Measurements from ENCODE around the gene GSTO1. TPM values are rescaled to one million over a fixed set of nuclear protein-coding genes. Genes with fewer than 3 reads are reported as not detected.
"Not testable (repeated sequence)": the region's sequence is repeated elsewhere in the genome, so short reads cannot be mapped to it uniquely, and the experiment has no call there.

The GSTO1 gene
- total RNA-seq, 1 donor from 2014 or later: 39.9 TPM

DNA sequence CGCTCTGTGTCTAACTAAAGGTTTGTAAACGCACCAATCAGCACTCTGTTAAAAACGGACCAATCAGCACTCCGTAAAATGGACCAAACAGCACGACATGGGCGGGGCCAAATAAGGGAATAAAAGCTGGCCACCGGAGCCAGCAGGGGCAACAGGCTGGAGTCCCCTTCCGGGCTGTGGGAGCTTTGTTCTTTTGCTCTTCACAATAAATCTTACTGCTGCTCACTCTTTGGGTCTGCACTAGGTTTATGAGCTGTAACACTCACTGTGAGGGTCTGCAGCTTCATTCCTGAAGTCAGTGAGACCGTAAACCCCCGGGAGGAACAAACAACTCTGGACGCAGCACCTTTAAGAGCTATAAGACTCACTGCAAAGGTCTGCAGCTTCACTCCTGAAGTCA, 5.8 kb upstream of the GSTO1 start:
- not testable (repeated sequence) for DNase-seq (ENCODE audit: low spot score in 2 of 2); FAIRE-seq

DNA sequence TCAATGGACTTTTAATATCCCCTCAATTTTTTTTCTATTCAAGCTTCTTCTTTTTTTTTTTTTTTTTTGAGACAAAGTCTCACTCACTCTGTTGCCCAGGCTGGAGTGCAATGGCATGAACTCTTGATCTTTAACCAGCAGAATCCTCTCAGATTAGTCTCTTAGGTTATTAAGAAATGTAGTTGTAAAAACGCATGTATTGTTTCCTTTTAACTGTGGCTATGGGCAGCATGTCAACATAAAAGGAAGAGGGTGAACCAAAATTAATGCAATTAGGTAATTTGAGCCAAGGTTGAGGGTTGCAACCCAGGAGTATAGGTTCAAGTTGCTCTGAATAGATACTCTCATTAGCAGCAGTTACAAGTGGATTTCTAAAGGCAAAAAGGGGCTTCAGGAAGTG, 4.3 kb upstream of the GSTO1 start:
- DNase-seq (ENCODE audit: low spot score in 2 of 2): no peak
- no peak for FAIRE-seq

- no peak for FAIRE-seq
- DNase-seq (ENCODE audit: low spot score in 2 of 2): no peak
Observed at GRCh38 chr10:104251443-104251842, 3.2 kb upstream of the GSTO1 start.

DNA sequence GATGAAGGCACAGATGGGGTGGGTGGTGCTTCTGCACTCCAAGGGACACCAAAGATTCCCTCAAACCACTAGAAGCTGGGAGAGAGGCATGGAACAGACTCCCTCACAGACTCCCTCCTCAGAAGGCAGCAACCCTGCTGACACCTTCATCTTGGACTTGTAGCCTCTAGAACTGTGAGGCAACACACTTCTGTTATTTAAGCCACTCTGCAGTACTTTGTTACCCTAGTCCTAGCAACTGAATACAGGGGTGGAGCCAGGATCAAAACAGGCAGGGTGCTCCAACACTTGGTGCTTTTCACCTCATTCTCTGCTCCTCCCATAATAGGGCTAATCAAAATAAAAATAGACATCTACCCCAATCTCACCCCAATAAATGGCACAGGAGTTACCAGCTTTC, 2.3 kb upstream of the GSTO1 start:
- no peak for FAIRE-seq
- no peak for DNase-seq (ENCODE audit: low spot score in 2 of 2)

DNA sequence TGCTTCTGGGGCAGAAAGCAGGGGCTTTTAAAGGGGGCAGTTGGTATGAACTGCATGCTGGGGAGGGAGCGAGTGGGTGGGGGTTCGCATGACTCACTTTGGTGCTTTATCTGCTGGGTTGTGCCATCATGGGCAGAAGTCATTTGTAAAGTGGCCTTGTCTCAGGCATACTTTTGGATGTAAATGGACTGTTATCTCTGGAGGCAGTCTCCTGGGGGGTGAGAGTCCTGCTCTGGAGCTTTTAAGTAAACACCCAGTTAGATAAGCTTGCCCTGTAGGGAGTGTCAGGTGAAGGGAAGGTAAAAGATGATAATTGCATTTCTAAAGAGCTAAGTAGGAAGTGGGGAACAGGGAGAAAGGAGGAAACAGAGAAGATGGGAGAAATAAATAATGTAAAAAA, 1.6 kb upstream of the GSTO1 start:
- no peak for DNase-seq (ENCODE audit: low spot score in 2 of 2)
- no peak for FAIRE-seq

- no peak for DNase-seq (ENCODE audit: low spot score in 2 of 2)
- FAIRE-seq: no peak
Observed at GRCh38 chr10:104253606-104254410, 884 bp upstream of the GSTO1 start.

GRCh38 chr10:104255311-104255981, 754 bp downstream of the GSTO1 start:
- DNase-seq (ENCODE audit: low spot score in 2 of 2) (peak; percentile 41 to 61), FAIRE-seq (no peak)

DNA sequence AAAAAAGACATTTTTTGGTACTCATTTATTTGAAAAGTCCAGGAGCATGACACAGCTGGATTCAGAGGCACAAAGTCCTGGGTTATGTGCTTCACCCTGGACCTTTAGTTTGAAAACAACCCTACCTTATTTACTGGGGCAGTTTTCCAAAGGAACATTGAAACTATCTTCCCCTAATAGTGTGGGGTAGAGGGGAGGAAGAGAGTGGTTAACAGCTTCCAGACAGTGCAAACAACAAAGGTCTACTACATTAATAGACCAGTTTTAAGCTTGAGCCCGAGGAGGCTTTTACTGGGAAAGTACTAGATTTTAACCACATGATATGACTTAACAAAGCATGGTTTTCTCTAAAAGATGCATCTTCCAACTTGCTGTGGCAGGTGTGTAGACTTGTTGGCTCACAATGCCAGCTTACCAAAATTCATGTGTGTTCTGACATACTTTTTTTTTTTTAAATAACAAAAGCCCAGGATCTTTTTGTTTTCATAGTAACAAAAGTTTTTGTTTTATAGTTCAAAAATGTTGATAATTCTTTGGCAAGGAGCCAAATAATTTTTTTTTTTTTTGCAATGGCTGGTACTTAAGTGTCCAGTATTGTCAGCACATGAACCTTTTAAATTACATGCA, 1.8 kb downstream of the GSTO1 start:
- no peak for FAIRE-seq
- no peak for DNase-seq (ENCODE audit: low spot score in 2 of 2)

- FAIRE-seq (no peak), DNase-seq (ENCODE audit: low spot score in 2 of 2) (no peak)
Observed at GRCh38 chr10:104257235-104257634, 2.5 kb downstream of the GSTO1 start.

- no peak for DNase-seq (ENCODE audit: low spot score in 2 of 2)
- FAIRE-seq: no peak
Observed at GRCh38 chr10:104258209-104258608, 3.5 kb downstream of the GSTO1 start.

DNA sequence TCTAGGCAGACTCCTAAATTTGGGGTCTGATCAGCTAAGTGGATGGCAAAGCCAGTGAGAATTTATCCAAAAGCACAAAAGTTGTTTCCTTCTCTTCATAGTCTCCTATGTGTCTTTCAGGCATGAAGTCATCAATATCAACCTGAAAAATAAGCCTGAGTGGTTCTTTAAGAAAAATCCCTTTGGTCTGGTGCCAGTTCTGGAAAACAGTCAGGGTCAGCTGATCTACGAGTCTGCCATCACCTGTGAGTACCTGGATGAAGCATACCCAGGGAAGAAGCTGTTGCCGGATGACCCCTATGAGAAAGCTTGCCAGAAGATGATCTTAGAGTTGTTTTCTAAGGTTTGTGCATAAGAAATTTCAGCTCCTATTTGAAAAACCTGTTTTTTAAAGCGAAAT, 4.8 kb downstream of the GSTO1 start:
- FAIRE-seq: no peak
- no peak for DNase-seq (ENCODE audit: low spot score in 2 of 2)

- DNase-seq (ENCODE audit: low spot score in 2 of 2) (no peak), FAIRE-seq (no peak)
Observed at GRCh38 chr10:104259999-104260774, 5.5 kb downstream of the GSTO1 start.

GRCh38 chr10:104260775-104261115, 6.1 kb downstream of the GSTO1 start:
- FAIRE-seq (no peak), DNase-seq (ENCODE audit: low spot score in 2 of 2) (no peak)

GRCh38 chr10:104262055-104262454, 7.4 kb downstream of the GSTO1 start:
- FAIRE-seq (no peak), DNase-seq (ENCODE audit: low spot score in 2 of 2) (no peak)

DNA sequence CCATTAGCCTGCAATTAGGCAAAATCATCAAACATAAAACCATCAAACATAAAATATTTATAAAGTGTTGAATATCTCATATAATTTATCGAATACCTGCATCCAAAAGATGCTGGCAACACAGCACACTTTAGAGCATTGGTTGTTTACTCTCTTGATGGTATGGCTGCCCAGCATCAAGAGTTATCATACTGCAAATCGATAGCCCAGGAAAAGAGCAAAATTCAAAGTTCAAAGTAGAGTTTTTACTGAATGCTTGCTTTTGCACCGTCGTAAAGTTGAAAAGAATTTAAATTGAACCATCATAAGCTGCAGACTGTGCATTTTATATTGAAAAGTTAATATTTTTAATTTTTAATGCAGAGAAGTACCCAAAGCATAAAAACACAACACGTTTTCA, 10.1 kb downstream of the GSTO1 start:
- FAIRE-seq: no peak
- no peak for DNase-seq (ENCODE audit: low spot score in 2 of 2)

GRCh38 chr10:104267721-104268404, 13.2 kb downstream of the GSTO1 start:
- FAIRE-seq: no peak

DNA sequence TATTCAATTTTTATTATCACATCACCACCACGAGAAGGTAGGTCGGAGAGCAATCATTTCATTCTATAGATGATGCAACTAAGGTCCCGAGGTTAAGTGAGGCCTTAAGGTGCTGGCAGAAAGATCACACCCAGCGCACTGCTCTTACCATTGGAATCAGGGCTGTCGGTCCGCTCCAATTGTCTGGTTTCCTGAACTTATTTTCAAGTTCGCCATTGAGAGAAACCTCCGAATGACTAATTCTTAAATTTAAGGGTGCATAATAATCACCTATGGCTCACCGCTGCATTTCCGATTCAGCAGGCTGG, 13.7 kb downstream of the GSTO1 start:
- no peak for DNase-seq (ENCODE audit: low spot score in 2 of 2)
- FAIRE-seq: no peak

More at GRCh38 chr10:104267721-104268404, 13.2 kb downstream of the GSTO1 start:
- no peak for DNase-seq (ENCODE audit: low spot score in 2 of 2)

DNA sequence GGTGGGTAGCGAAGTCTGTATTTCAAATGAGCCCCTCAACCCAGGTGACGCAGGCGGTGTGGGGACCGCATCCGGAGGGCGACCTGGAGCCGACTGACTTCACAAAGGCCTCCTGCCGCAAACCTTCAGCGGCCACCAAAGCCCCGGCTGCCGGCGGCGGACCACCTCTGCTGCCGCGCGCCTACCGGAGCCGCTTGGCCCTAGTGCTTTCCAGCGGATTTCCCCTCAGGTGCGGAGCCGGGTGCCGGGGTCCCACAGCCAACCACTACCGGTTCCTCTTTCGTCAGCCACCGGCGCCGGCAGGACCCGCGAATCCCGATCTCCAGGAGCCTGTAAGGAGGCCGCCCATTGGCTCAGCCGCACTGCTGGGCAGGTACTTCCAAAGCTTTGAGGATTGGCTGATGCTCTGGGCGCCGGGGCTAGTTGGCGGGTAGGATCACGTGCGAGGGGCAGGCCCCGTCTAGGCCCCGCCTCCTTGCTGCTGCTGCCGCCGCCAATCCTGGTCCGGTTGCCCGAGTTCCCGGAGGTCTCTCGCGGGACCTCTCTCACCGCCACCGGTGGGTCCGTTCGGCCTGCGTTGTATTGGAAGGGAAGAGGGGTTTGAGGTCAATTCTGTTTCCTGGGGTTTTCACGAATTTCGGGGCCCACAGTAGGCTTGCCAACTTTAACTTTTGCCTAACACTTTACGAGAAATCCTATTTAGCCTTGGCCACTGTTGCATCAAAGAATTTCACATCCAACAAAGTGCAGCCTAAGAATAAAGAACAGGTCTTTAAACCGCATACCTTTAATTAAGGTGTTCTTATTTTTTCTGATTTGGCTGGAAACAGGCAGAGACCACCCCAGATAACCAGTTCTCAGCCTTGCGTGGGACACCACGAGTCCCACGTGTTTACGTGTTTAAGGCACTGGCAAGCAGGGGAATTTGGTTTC, 14.3 kb downstream of the GSTO1 start, which contains the start of gene GSTO2:
Gene GSTO2, plus strand, starts transcription at position 472 of the 933 bp plus-strand sequence. CDS start 5,732 bp downstream, outside the sequence.
- FAIRE-seq: peak; percentile 95
- DNase-seq (ENCODE audit: low spot score in 2 of 2): peak; percentile 97 to 100

- FAIRE-seq (no peak), DNase-seq (ENCODE audit: low spot score in 2 of 2) (no peak)
Observed at GRCh38 chr10:104273286-104273685, 18.6 kb downstream of the GSTO1 start.

Data from frontal cortex (tissue), 4 donors.